Thyroid gland (tissue), 4 donors: Measurements from ENCODE around the gene TMEM132A. TPM values are rescaled to one million over a fixed set of nuclear protein-coding genes. Genes with fewer than 3 reads are reported as not detected.

Source experiments
- DNase-seq, 2 donors: peaks; one replicate each; pipeline ENCODE4 v3.0.0-alpha.2; 2019
- H3K27ac ChIP-seq, 3 donors: fragments of 200-600 bp; sonication (generic); 1 replicate in 2 of 3; 2 replicates in 1 of 3; pipeline ENCODE4 v1.5.1; 2016 to 2019; ENCODE audit warnings: mild to moderate bottlenecking in 1 of 3, moderate library complexity in 1 of 3
- H3K27me3 ChIP-seq: fragments of 200-600 bp; sonication (generic); one replicate; pipeline ENCODE4 v1.5.1; 2019
- H3K36me3 ChIP-seq, 2 donors: fragments of 200-600 bp; sonication (generic); one replicate each; pipeline ENCODE4 v1.5.1; 2016 to 2019
- H3K4me1 ChIP-seq, 2 donors: fragments of 200-600 bp; sonication (generic); one replicate each; pipeline ENCODE4 v1.5.1; 2017 to 2019
- H3K4me3 ChIP-seq, 3 donors: fragments of 200-600 bp; sonication (generic); replicated peaks in 1 of 3; 1 replicate in 2 of 3; 2 replicates in 1 of 3; pipeline ENCODE4 v1.5.1; 2016; ENCODE audit warnings: mild to moderate bottlenecking in 1 of 3
- H3K9me3 ChIP-seq: fragments of 200-600 bp; sonication (generic); one replicate; pipeline ENCODE4 v1.5.1; 2017
- CTCF ChIP-seq, 6 experiments: fragments of 200-600 bp in 3 of 6; fragments of 450-650 bp in 3 of 6; sonication (generic) in 3 of 6; IDR thresholded peaks; one replicate each; pipeline ENCODE4 v1.5.1; 2016 to 2019; ENCODE audit warnings: antibody characterized with exemption in 6 of 6, mild to moderate bottlenecking in 2 of 6, inconsistent platforms in 1 of 6, moderate library complexity in 1 of 6
- POLR2A ChIP-seq, 2 donors: fragments of 450-650 bp; IDR thresholded peaks; one replicate each; pipeline ENCODE4 v1.6.1; 2017; ENCODE audit warnings: antibody characterized with exemption in 2 of 2, mild to moderate bottlenecking in 2 of 2, moderate library complexity in 1 of 2
- WGBS, 2 donors: methylation state at CpG; one replicate each; pipeline ENCODE4 v1.1.5; 2017; 5-methylcytosine and 5-hydroxymethylcytosine counted together
- intact Hi-C: fragments of 100-400 bp; cut with DNase I; formaldehyde crosslinking; loops from one replicate; pipeline ENCODE4 v1.15.1; 2023
- total RNA-seq, 4 donors: library from RNA; depleted of rRNA; stranded (reverse); fragments of >200 nt; gene quantifications; one replicate each; pipeline ENCODE4 v1.2.3, GENCODE V29; 2016

Gene TMEM132A
- total RNA-seq, 4 donors from 2014 or later: 3.3 to 8.3 (median 3.9) TPM

GRCh38 chr11:60936467-60937143 is 12.3 kb downstream of the TMEM132A start:
- WGBS, 2 donors: 82 to 93% methylated on average over 10 to 11 of the region's 18 CpGs
- peak overlapping the region in 2 of 3 donors; percentile 10 to 66 for H3K27ac ChIP-seq
- DNase-seq: no peak
- intact Hi-C loops: no loop called here
- peaks cover 0 to 9% of the 10 kb centered on the region in 2 donors for H3K4me1 ChIP-seq
- no peak for TF ChIP-seq CTCF (IDR thresholded peaks at IDR 0.05)
- no peak for TF ChIP-seq POLR2A (IDR thresholded peaks at IDR 0.05)
- no peak overlapping the region for H3K4me3 ChIP-seq
- H3K36me3 ChIP-seq: no peaks in the 10 kb centered on the region
- no peaks in the 10 kb centered on the region for H3K9me3 ChIP-seq
- no peaks in the 10 kb centered on the region for H3K27me3 ChIP-seq

- Histone ChIP-seq H3K4me3 (no peak overlapping the region), H3K27ac (peak overlapping the region in 2 of 3 donors; percentile 10 to 66), H3K27me3 (no peaks in the 10 kb centered on the region), H3K4me1 (peaks cover 0 to 9% of the 10 kb centered on the region in 2 donors), H3K9me3 (no peaks in the 10 kb centered on the region), H3K36me3 (no peaks in the 10 kb centered on the region)
- TF ChIP-seq POLR2A (IDR thresholded peaks at IDR 0.05) (no peak), CTCF (IDR thresholded peaks at IDR 0.05) (no peak)
- intact Hi-C loops: no loop called here
- WGBS, 2 donors: 44 to 49% methylated on average over 4 to 12 of the region's 12 CpGs
- peak in 1 of 2 donors; percentile 27 for DNase-seq
Observed at GRCh38 chr11:60937144-60937527, 12.9 kb downstream of the TMEM132A start.

- Histone ChIP-seq H3K36me3 (no peaks in the 10 kb centered on the region), H3K4me3 (no peak overlapping the region), H3K9me3 (no peaks in the 10 kb centered on the region), H3K4me1 (peaks cover 0 to 15% of the 10 kb centered on the region in 2 donors), H3K27ac (no peak overlapping the region), H3K27me3 (no peaks in the 10 kb centered on the region)
- TF ChIP-seq POLR2A (IDR thresholded peaks at IDR 0.05) (no peak), CTCF (IDR thresholded peaks at IDR 0.05) (no peak)
- WGBS, 2 donors: 93 to 100% methylated on average over 3 to 4 of the region's 8 CpGs
- no peak for DNase-seq
- intact Hi-C loops: no loop called here
Observed at GRCh38 chr11:60937811-60938210, 13.6 kb downstream of the TMEM132A start.

- WGBS, 2 donors: 82 to 85% methylated on average over 9 of the region's 9 CpGs
- H3K36me3 ChIP-seq: no peaks in the 10 kb centered on the region
- no peak overlapping the region for H3K27ac ChIP-seq
- peaks cover 0 to 21% of the 10 kb centered on the region in 2 donors for H3K4me1 ChIP-seq
- intact Hi-C loops: no loop called here
- H3K9me3 ChIP-seq: no peaks in the 10 kb centered on the region
- TF ChIP-seq POLR2A (IDR thresholded peaks at IDR 0.05) (no peak), CTCF (IDR thresholded peaks at IDR 0.05) (no peak)
- no peak overlapping the region for H3K4me3 ChIP-seq
- no peak for DNase-seq
- no peaks in the 10 kb centered on the region for H3K27me3 ChIP-seq
Observed at GRCh38 chr11:60938500-60938899, 14.2 kb downstream of the TMEM132A start.

- no peak for TF ChIP-seq POLR2A (IDR thresholded peaks at IDR 0.05)
- TF ChIP-seq CTCF (IDR thresholded peaks at IDR 0.05): no peak
Observed at GRCh38 chr11:60939301-60939700, 15.0 kb downstream of the TMEM132A start.

More at GRCh38 chr11:60939301-60939700, 15.0 kb downstream of the TMEM132A start:
- H3K9me3 ChIP-seq: no peaks in the 10 kb centered on the region
- H3K4me1 ChIP-seq: peaks cover 0 to 22% of the 10 kb centered on the region in 2 donors
- H3K27ac ChIP-seq: no peak overlapping the region
- DNase-seq: no peak
- 83 to 88% methylated on average over 7 of the region's 7 CpGs for WGBS, 2 donors
- no peak overlapping the region for H3K4me3 ChIP-seq
- H3K27me3 ChIP-seq: no peaks in the 10 kb centered on the region
- H3K36me3 ChIP-seq: no peaks in the 10 kb centered on the region
- intact Hi-C loops: no loop called here
